Measurements from ENCODE around the gene GDPD4. TPM values are rescaled to one million over a fixed set of nuclear protein-coding genes. Genes with fewer than 3 reads are reported as not detected.

Gene GDPD4, protein sequence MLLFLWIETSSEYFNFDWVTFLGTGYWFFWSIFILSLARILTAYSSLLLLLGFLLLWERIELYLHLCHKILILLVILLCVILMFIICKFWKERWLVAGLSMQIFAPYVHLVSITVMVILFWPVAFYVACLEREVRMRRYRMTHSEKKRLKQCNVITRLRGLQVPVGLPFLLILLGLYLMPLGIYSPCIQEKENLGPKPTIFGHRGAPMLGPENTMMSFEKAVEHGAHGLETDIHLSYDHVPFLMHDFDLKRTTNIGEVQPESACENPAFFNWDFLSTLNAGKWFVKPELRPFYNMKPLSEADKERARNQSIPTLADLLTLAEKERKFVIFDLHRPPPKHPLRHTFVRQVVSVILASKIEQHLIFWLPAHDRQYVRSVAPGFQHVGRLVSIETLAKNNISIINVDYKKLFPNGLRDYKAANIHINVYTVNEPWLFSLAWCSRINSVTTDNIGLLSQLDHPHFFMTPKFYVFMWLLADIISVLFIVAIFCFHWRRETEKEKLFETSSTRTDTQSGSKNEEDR
- total RNA-seq (2014; rRNA removed; shearing (Covaris generic); ENCODE audit: low replicate concordance) = not detected in 2 replicates

DNA sequence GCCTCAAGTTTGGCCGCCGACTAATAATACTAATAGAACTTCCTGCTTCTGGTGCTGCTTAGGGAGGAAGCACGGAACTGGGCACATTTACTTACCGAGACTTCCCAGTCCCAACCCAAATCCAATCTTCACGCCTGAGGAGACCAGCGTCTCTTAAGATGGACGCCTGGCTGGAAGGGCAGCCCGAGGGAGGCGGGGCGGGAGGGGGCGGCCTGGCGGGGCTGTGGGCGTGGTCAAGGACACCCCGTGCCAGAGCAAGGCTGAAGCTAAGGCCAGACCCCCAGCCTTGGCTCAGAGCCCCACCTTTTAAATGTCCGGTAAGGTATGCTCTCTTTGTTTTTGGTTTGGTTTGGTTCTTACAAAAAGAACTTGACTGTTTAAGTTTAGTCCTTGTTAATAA lies at the start of gene GDPD4:
Gene GDPD4, minus strand, starts transcription at position 177 of the 400 bp plus-strand sequence. CDS start 16,549 bp downstream, outside the sequence.
- no peak within 1 kb of the TSS for H3K4me2 ChIP-seq (ENCODE audit: low read depth, low read length, poor library complexity, severe bottlenecking)
- no peaks in the 10 kb centered on the region for H3K27me3 ChIP-seq (ENCODE audit: low read length)
- no peaks in the 10 kb centered on the region for H3K36me3 ChIP-seq (ENCODE audit: insufficient read depth, low read length)
- no peak for DNase-seq
- H3K4me3 ChIP-seq (ENCODE audit: low read length) = no peak within 1 kb of the TSS
- no peak within 1 kb of the TSS for H3K9ac ChIP-seq (ENCODE audit: low read length)
- no peaks in the 10 kb centered on the region for H3K79me2 ChIP-seq (ENCODE audit: low read length)
- H2AFZ ChIP-seq (ENCODE audit: low read length) = no peak within 1 kb of the TSS
- no peaks in the 10 kb centered on the region for H3K4me1 ChIP-seq (ENCODE audit: low read length)
- H3K9me2 ChIP-seq (replicated peaks; ENCODE audit: insufficient read depth, low read length) = no peaks in the 10 kb centered on the region
- no peak within 1 kb of the TSS for H3K27ac ChIP-seq (ENCODE audit: low read length)
- no peaks in the 10 kb centered on the region for H4K20me1 ChIP-seq (ENCODE audit: insufficient read depth, low read depth, low read length)
- no peaks in the 10 kb centered on the region for H3K9me3 ChIP-seq (ENCODE audit: low read length)

DNA sequence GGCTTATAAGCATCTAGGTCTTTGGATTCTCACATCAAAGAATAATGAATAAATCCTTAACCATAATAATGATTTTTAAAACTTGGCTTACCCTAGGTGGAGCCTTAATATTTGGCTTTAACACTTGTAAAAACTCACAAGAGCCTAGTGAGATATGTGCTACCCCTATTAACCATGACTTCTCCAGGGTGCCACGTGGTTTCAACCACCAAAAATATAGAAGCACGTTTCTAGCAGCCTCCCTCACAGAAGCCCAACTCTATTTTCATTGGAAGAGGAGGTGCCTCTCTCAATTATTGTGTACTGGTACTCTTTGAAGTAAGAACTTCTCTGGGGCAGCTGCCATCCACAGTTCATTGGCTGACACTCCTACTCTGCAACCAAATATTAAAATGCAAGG lies 46.5 kb upstream of the GDPD4 start:
- no peak overlapping the region for H2AFZ ChIP-seq (ENCODE audit: low read length)
- no peak for DNase-seq
- no peaks in the 10 kb centered on the region for H3K36me3 ChIP-seq (ENCODE audit: insufficient read depth, low read length)
- no peaks in the 10 kb centered on the region for H3K9me2 ChIP-seq (replicated peaks; ENCODE audit: insufficient read depth, low read length)
- no peaks in the 10 kb centered on the region for H3K79me2 ChIP-seq (ENCODE audit: low read length)
- H3K27ac ChIP-seq (ENCODE audit: low read length) = no peak overlapping the region
- no peak overlapping the region for H3K4me3 ChIP-seq (ENCODE audit: low read length)
- no peak overlapping the region for H3K4me2 ChIP-seq (ENCODE audit: low read depth, low read length, poor library complexity, severe bottlenecking)
- no peaks in the 10 kb centered on the region for H4K20me1 ChIP-seq (ENCODE audit: insufficient read depth, low read depth, low read length)
- no peak overlapping the region for H3K9ac ChIP-seq (ENCODE audit: low read length)
- H3K9me3 ChIP-seq (ENCODE audit: low read length) = no peaks in the 10 kb centered on the region
- no peaks in the 10 kb centered on the region for H3K4me1 ChIP-seq (ENCODE audit: low read length)
- no peaks in the 10 kb centered on the region for H3K27me3 ChIP-seq (ENCODE audit: low read length)

DNA sequence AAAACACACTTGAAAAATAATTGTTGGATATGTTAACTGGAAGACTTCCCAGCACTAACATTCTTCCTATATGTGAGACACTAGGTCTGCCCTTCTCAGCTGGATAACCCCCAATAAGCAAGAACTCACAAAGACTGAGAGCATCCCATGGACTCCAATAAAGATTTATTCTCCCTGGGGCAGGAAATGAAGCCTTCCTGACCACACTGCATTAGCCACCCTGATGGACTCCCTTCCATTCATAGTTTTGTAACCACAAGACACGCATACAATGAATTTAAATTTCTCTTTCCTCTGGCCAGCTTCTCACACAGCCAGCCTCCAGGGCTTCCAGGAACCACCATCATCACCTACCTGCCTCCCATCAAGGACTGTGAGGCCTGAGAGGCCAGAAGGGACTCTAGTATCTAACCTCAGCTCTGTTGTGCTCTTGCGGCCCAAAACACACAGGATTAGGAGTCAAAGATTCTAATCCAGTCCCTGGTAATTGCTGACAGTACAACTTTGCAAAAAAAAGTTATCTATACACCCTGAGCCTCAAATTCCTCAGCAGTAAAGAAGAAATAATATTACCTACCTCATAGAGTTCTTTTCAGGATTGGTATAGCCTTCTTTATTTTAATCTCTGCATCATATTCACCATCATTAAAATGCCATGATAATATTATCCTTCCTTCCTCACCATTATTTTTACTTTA lies 45.6 kb upstream of the GDPD4 start:
- Histone ChIP-seq H3K4me1 (ENCODE audit: low read length) (no peaks in the 10 kb centered on the region), H3K27me3 (ENCODE audit: low read length) (no peaks in the 10 kb centered on the region), H4K20me1 (ENCODE audit: insufficient read depth, low read depth, low read length) (no peaks in the 10 kb centered on the region), H3K36me3 (ENCODE audit: insufficient read depth, low read length) (no peaks in the 10 kb centered on the region), H3K4me2 (ENCODE audit: low read depth, low read length, poor library complexity, severe bottlenecking) (no peak overlapping the region), H2AFZ (ENCODE audit: low read length) (no peak overlapping the region), H3K9me2 (replicated peaks; ENCODE audit: insufficient read depth, low read length) (no peaks in the 10 kb centered on the region), H3K79me2 (ENCODE audit: low read length) (no peaks in the 10 kb centered on the region), H3K9ac (ENCODE audit: low read length) (no peak overlapping the region), H3K4me3 (ENCODE audit: low read length) (no peak overlapping the region), H3K9me3 (ENCODE audit: low read length) (no peaks in the 10 kb centered on the region), H3K27ac (ENCODE audit: low read length) (no peak overlapping the region)
- DNase-seq = no peak

DNA sequence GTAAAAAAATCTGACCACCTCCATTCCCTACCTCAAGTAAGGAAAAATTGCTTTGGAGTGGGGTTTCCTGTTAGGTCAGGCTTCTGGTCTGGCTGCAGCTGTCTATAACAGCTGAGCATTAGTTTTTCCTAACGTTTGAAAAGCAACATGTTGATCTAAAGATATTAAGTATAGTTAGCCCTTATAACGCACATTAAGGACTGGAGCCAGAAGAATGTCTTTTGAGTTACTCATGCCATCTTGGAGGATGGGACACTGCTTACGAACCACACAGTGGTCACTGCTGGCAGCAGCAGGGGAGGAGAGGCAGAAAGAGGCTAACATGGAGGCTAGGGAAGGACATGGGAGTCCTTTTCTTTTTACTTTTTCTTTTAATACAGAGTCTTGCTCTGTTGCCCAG lies 44.1 kb upstream of the GDPD4 start:
- Histone ChIP-seq H3K27me3 (ENCODE audit: low read length) (no peaks in the 10 kb centered on the region), H3K27ac (ENCODE audit: low read length) (no peak overlapping the region), H3K9me2 (replicated peaks; ENCODE audit: insufficient read depth, low read length) (no peaks in the 10 kb centered on the region), H3K9ac (ENCODE audit: low read length) (no peak overlapping the region), H4K20me1 (ENCODE audit: insufficient read depth, low read depth, low read length) (no peaks in the 10 kb centered on the region), H3K9me3 (ENCODE audit: low read length) (no peaks in the 10 kb centered on the region), H3K79me2 (ENCODE audit: low read length) (no peaks in the 10 kb centered on the region), H3K4me3 (ENCODE audit: low read length) (no peak overlapping the region), H3K4me2 (ENCODE audit: low read depth, low read length, poor library complexity, severe bottlenecking) (no peak overlapping the region), H3K36me3 (ENCODE audit: insufficient read depth, low read length) (no peaks in the 10 kb centered on the region), H3K4me1 (ENCODE audit: low read length) (no peaks in the 10 kb centered on the region), H2AFZ (ENCODE audit: low read length) (no peak overlapping the region)
- DNase-seq = no peak

DNA sequence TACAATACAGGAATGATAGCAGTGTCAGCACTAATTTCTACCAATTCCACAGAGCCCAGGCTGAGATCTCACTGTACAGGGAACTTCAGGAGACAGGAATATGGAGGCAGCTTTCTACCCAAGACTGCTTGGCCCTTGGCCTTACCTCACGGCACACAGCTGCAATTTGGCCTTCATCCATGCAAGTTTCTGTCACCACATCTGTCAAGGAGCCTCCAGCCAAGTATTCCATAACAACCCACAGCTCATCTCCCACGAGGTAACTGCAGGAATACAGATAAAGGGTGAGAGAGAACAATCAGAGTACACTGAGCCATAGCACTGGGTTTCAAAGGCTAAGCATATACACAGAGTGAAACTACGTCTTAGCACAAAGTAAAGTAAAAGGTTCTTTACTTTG lies 39.0 kb upstream of the GDPD4 start:
- Histone ChIP-seq H3K9ac (ENCODE audit: low read length) (no peak overlapping the region), H4K20me1 (ENCODE audit: insufficient read depth, low read depth, low read length) (no peaks in the 10 kb centered on the region), H3K4me3 (ENCODE audit: low read length) (no peak overlapping the region), H3K4me2 (ENCODE audit: low read depth, low read length, poor library complexity, severe bottlenecking) (no peak overlapping the region), H2AFZ (ENCODE audit: low read length) (no peak overlapping the region), H3K9me3 (ENCODE audit: low read length) (no peaks in the 10 kb centered on the region), H3K9me2 (replicated peaks; ENCODE audit: insufficient read depth, low read length) (no peaks in the 10 kb centered on the region), H3K27ac (ENCODE audit: low read length) (no peak overlapping the region), H3K79me2 (ENCODE audit: low read length) (no peaks in the 10 kb centered on the region), H3K4me1 (ENCODE audit: low read length) (no peaks in the 10 kb centered on the region), H3K36me3 (ENCODE audit: insufficient read depth, low read length) (no peaks in the 10 kb centered on the region), H3K27me3 (ENCODE audit: low read length) (no peaks in the 10 kb centered on the region)
- DNase-seq = no peak

DNA sequence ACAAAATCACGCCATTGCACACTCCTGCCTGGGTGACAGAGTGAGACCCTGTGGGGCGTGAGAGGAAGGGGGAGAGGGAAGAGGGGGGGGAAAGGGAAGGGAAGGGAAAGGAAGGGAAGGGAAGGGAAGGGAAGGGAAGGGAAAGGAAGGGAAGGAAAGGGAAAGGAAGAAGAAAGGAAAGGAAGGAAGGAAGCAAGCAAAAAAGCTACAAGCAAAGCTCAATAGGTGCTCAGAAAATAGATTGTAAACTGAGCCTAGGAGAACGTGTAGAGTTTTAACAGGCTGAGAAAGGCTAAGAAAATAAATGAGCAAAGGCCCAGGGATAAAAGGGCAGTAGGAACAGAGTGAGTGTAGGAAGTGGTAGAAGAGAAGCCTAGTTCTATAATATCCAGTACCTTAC lies 30.8 kb upstream of the GDPD4 start:
- no peak for DNase-seq
- no peak overlapping the region for H3K4me2 ChIP-seq (ENCODE audit: low read depth, low read length, poor library complexity, severe bottlenecking)
- no peaks in the 10 kb centered on the region for H3K9me3 ChIP-seq (ENCODE audit: low read length)
- no peak overlapping the region for H3K9ac ChIP-seq (ENCODE audit: low read length)
- H4K20me1 ChIP-seq (ENCODE audit: insufficient read depth, low read depth, low read length) = no peaks in the 10 kb centered on the region
- no peaks in the 10 kb centered on the region for H3K36me3 ChIP-seq (ENCODE audit: insufficient read depth, low read length)
- H3K27ac ChIP-seq (ENCODE audit: low read length) = no peak overlapping the region
- H2AFZ ChIP-seq (ENCODE audit: low read length) = no peak overlapping the region
- no peak overlapping the region for H3K4me3 ChIP-seq (ENCODE audit: low read length)
- no peaks in the 10 kb centered on the region; the same call in 1 of the 2 replicates for H3K4me1 ChIP-seq (ENCODE audit: low read length)
- no peaks in the 10 kb centered on the region for H3K9me2 ChIP-seq (replicated peaks; ENCODE audit: insufficient read depth, low read length)
- H3K27me3 ChIP-seq (ENCODE audit: low read length) = no peaks in the 10 kb centered on the region
- H3K79me2 ChIP-seq (ENCODE audit: low read length) = no peaks in the 10 kb centered on the region

DNA sequence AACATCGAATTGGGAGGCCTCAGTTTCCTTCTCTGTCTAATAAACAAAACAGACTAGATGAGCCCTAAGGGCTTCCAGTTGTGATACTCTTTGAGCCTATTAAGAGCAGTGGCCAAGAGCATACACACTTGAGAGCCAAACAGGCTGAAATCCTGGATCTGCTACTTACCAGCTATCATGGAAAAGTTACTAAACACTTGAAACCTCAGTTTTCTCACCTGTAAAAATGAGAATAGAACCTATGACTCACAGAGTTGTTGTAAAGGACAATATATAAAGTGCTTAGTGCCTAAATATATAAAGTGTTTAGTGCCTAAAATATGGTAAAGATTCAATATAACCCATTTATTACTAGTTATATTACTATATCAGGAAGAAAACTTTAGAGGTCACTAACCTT lies 23.7 kb upstream of the GDPD4 start:
- Histone ChIP-seq H2AFZ (ENCODE audit: low read length) (no peak overlapping the region), H3K4me1 (ENCODE audit: low read length) (no peaks in the 10 kb centered on the region), H3K9me3 (ENCODE audit: low read length) (no peaks in the 10 kb centered on the region), H3K27ac (ENCODE audit: low read length) (no peak overlapping the region), H3K36me3 (ENCODE audit: insufficient read depth, low read length) (no peaks in the 10 kb centered on the region), H4K20me1 (ENCODE audit: insufficient read depth, low read depth, low read length) (no peaks in the 10 kb centered on the region), H3K4me3 (ENCODE audit: low read length) (no peak overlapping the region), H3K9me2 (replicated peaks; ENCODE audit: insufficient read depth, low read length) (no peaks in the 10 kb centered on the region), H3K27me3 (ENCODE audit: low read length) (no peaks in the 10 kb centered on the region), H3K4me2 (ENCODE audit: low read depth, low read length, poor library complexity, severe bottlenecking) (no peak overlapping the region), H3K9ac (ENCODE audit: low read length) (no peak overlapping the region), H3K79me2 (ENCODE audit: low read length) (no peaks in the 10 kb centered on the region)
- no peak for DNase-seq

DNA sequence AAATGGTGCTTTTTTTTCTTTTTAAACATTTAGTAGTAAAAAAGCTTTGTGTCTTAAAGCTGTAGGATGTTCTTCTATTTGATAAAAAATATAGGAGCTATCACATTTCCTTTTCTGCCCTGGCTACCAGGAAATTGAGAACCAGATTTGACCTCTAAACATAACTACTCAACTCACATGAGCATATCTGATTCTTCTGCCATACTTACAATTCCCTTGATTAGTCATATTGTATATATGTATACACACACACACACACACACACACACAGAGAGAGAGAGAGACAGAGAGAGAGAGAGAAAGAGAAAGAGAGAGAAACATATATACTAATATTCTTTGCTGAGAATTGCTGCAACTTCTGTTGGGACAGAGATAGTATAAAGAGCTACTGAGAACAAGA lies 23.0 kb upstream of the GDPD4 start:
- Histone ChIP-seq H3K79me2 (ENCODE audit: low read length) (no peaks in the 10 kb centered on the region), H4K20me1 (ENCODE audit: insufficient read depth, low read depth, low read length) (no peaks in the 10 kb centered on the region)
- DNase-seq = no peak

More for the DNA sequence above, 23.0 kb upstream of the GDPD4 start:
- H3K9ac ChIP-seq (ENCODE audit: low read length) = no peak overlapping the region
- H3K4me2 ChIP-seq (ENCODE audit: low read depth, low read length, poor library complexity, severe bottlenecking) = no peak overlapping the region
- no peaks in the 10 kb centered on the region for H3K9me2 ChIP-seq (replicated peaks; ENCODE audit: insufficient read depth, low read length)
- H3K9me3 ChIP-seq (ENCODE audit: low read length) = no peaks in the 10 kb centered on the region
- no peak overlapping the region for H3K4me3 ChIP-seq (ENCODE audit: low read length)
- no peaks in the 10 kb centered on the region for H3K4me1 ChIP-seq (ENCODE audit: low read length)
- no peaks in the 10 kb centered on the region for H3K36me3 ChIP-seq (ENCODE audit: insufficient read depth, low read length)
- H3K27me3 ChIP-seq (ENCODE audit: low read length) = no peaks in the 10 kb centered on the region
- no peak overlapping the region for H3K27ac ChIP-seq (ENCODE audit: low read length)
- H2AFZ ChIP-seq (ENCODE audit: low read length) = no peak overlapping the region

All from Karpas-422 (cell line).